Stomach (tissue), 4 donors: Measurements from ENCODE around the gene ADGRL2.

Experiments used
- CTCF ChIP-seq, 7 experiments: fragments of 450-650 bp in 4 of 7; fragments of 200-600 bp in 3 of 7; sonication (generic) in 3 of 7; IDR thresholded peaks; one replicate each; pipeline ENCODE4 v1.5.1; 2016 to 2019; ENCODE audit warnings: antibody characterized with exemption in 7 of 7, control low read depth in 2 of 7, mild to moderate bottlenecking in 1 of 7
- EP300 ChIP-seq: sonication (generic); formaldehyde crosslinking; IDR thresholded peaks from one replicate; pipeline ENCODE4 v1.6.1; 2017; ENCODE audit warnings: antibody characterized with exemption
- POLR2A ChIP-seq, 4 donors: fragments of 450-650 bp; IDR thresholded peaks; one replicate each; pipeline ENCODE4 v1.6.1; 2016; ENCODE audit warnings: antibody characterized with exemption in 4 of 4, control low read depth in 2 of 4, mild to moderate bottlenecking in 1 of 4, moderate library complexity in 1 of 4
- POLR2AphosphoS5 ChIP-seq, 3 donors: sonication (generic); formaldehyde crosslinking; IDR thresholded peaks; one replicate each; pipeline ENCODE4 v1.6.1; 2016; ENCODE audit warnings: antibody characterized with exemption in 3 of 3

- TF ChIP-seq CTCF (IDR thresholded peaks at IDR 0.05) (no peak), POLR2A (IDR thresholded peaks at IDR 0.05) (no peak), EP300 (no peak), POLR2AphosphoS5 (IDR thresholded peaks at IDR 0.05) (no peak)
These were observed 43.9 kb upstream of the ADGRL2 start for GRCh38 chr1:81756872-81757271.
